GM15510 (cell line): ENCODE results near the gene PSRC1.

Source experiments
- POLR2A ChIP-seq: IDR thresholded peaks from 3 replicates; pipeline ENCODE4 v1.6.1; 2011; ENCODE audit warnings: borderline replicate concordance; ENCODE audit not compliant: insufficient read length; ENCODE audit errors: extremely low read depth

The PSRC1 gene

GRCh38 chr1:109239047-109239408 is 43.9 kb downstream of the PSRC1 start:
- no peak for TF ChIP-seq POLR2A

GRCh38 chr1:109238382-109238781 is 44.6 kb downstream of the PSRC1 start:
- TF ChIP-seq POLR2A: no peak

GRCh38 chr1:109237512-109237911 is 45.4 kb downstream of the PSRC1 start:
- TF ChIP-seq POLR2A: no peak

- TF ChIP-seq POLR2A: no peak
These were observed 47.8 kb downstream of the PSRC1 start for GRCh38 chr1:109235137-109235536.

GRCh38 chr1:109231066-109231465 is 51.9 kb downstream of the PSRC1 start:
- no peak for TF ChIP-seq POLR2A
